ENCODE measurements around the gene TBC1D22A.

GRCh38 chr22:47113853-47114415 lies 351.5 kb downstream of the TBC1D22A start:
- TF ChIP-seq CTCF (IDR thresholded peaks at IDR 0.05) (no peak), EZH2 (IDR thresholded peaks at IDR 0.05) (no peak), EZH2phosphoT487 (IDR thresholded peaks at IDR 0.05) (no peak)

Measured in neural progenitor cell (in vitro differentiated cells).